ENCODE measurements around the gene ZNF618. TPM values are rescaled to one million over a fixed set of nuclear protein-coding genes. Genes with fewer than 3 reads are reported as not detected.

The ZNF618 gene
- total RNA-seq, 2 donors from 2014 or later: 1.4 to 3.0 TPM

DNA sequence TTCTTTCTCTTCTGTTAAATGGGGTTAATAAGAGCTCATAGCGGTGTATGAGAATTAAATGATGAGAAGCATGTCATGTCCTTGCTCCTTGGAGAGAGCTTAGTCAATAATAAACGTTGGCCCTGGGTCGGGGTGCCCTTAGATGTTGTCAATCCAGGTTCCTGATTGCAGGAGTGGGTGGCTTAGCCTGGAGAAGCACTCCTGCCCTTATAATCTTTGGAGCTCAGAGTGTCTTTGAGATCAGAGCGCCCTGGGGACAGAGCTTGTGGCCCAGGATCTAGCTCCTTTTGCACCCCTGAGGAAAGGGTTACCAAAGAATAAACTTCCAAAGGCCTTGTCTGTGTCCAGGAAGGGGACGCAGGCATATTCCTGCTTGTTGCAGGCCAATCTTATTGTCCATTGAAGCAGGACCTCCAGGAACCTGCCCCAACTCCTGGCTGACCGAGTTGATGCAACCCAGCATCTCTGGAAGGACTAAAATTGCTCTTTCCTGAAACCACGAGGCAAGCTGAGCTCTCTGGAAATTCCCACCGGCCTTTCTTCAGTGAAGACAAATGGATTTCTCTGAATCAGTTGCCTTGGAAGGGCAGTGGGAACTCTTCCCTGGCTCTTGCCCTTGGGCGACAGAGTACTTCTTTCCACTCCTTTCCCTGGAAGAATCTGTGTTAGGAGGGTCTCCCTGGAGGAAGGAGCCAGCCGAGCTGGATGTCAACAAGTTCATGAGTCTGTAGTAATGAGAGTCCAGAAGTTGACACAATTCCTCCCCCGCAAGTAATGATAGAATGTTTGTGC is 208.4 kb downstream of the ZNF618 start:
- Histone ChIP-seq H3K27ac (no peak overlapping the region), H3K9me3 (no peaks in the 10 kb centered on the region), H3K27me3 (no peaks in the 10 kb centered on the region), H3K4me1 (no peaks in the 10 kb centered on the region), H3K4me3 (no peak overlapping the region), H3K36me3 (no peaks in the 10 kb centered on the region)
- TF ChIP-seq, protein P1, sequence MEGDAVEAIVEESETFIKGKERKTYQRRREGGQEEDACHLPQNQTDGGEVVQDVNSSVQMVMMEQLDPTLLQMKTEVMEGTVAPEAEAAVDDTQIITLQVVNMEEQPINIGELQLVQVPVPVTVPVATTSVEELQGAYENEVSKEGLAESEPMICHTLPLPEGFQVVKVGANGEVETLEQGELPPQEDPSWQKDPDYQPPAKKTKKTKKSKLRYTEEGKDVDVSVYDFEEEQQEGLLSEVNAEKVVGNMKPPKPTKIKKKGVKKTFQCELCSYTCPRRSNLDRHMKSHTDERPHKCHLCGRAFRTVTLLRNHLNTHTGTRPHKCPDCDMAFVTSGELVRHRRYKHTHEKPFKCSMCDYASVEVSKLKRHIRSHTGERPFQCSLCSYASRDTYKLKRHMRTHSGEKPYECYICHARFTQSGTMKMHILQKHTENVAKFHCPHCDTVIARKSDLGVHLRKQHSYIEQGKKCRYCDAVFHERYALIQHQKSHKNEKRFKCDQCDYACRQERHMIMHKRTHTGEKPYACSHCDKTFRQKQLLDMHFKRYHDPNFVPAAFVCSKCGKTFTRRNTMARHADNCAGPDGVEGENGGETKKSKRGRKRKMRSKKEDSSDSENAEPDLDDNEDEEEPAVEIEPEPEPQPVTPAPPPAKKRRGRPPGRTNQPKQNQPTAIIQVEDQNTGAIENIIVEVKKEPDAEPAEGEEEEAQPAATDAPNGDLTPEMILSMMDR (IDR thresholded peaks at IDR 0.05): no peak
- DNase-seq (ENCODE audit: low spot score): no peak

DNA sequence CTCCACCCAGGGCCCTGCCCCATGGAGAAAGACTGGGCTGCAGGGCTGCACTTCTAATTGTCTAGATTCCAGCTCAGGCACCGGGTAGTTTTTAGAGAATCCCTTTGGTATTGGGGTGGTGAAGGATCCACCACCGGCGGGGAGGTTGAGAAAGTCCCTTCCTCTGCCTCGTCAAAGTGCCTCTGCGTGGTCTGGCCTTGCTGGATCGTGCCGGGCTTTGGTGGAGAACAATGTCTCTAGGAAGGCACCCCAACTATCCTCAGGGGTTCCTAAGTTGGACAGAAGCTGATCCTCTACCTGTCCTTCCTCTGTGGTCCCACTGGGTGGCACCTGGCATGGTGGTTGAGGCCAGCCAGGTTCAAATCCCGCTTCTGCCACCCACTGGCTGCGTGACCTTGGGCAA is 209.3 kb downstream of the ZNF618 start:
- TF ChIP-seq, protein P1 (IDR thresholded peaks at IDR 0.05): no peak
- no peaks in the 10 kb centered on the region for H3K9me3 ChIP-seq
- H3K27me3 ChIP-seq: no peaks in the 10 kb centered on the region
- no peak overlapping the region for H3K4me3 ChIP-seq
- no peaks in the 10 kb centered on the region for H3K36me3 ChIP-seq
- H3K27ac ChIP-seq: no peak overlapping the region
- DNase-seq (ENCODE audit: low spot score): no peak
- no peaks in the 10 kb centered on the region for H3K4me1 ChIP-seq

DNA sequence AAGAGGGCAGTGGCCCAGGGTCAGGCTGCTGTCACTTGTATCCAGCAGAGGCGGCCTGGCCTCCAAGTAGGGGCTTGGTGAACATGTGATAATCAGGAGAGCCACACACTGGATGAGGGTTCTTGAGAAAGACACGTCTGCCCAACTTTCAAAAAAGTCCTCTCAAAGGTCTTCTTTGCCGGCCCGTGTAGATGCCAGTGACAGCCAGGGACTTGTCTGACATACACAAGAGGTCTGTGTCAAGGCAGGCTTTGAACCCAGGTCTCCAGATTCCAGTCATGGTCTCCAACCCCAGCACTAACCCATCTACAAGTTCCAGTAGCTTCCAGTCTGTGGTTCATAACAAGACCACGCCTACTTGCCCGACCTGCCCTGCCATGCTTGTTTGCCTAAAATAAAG is 209.9 kb downstream of the ZNF618 start:
- H3K27me3 ChIP-seq: no peaks in the 10 kb centered on the region
- no peaks in the 10 kb centered on the region for H3K9me3 ChIP-seq
- TF ChIP-seq, protein P1 (IDR thresholded peaks at IDR 0.05): no peak
- no peak overlapping the region for H3K4me3 ChIP-seq
- no peaks in the 10 kb centered on the region for H3K36me3 ChIP-seq
- H3K27ac ChIP-seq: no peak overlapping the region
- no peak for DNase-seq (ENCODE audit: low spot score)
- no peaks in the 10 kb centered on the region for H3K4me1 ChIP-seq

DNA sequence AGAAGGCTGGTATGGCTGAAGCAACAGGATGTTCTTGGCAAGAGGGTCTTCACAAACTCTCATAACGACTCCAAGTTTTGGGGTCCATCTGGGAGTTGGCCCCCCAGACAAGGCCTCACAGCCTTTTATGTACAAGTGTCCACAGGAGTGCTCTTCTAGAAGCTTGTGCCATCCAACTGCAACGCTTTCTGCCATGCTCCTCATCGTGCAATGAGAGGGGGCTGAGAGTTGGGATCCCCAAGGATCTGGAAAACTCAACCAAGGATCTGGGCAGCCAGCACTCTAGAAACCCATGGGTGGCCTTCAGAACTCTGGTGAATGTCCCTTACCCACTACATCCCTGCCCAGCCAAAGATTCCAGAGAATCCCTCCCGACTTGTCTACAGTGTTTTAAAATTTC is 210.5 kb downstream of the ZNF618 start:
- no peak overlapping the region for H3K4me3 ChIP-seq
- H3K27me3 ChIP-seq: no peaks in the 10 kb centered on the region
- no peaks in the 10 kb centered on the region for H3K36me3 ChIP-seq
- no peaks in the 10 kb centered on the region for H3K9me3 ChIP-seq
- DNase-seq (ENCODE audit: low spot score): no peak
- no peak overlapping the region for H3K27ac ChIP-seq
- TF ChIP-seq, protein P1 (IDR thresholded peaks at IDR 0.05): no peak
- H3K4me1 ChIP-seq: no peaks in the 10 kb centered on the region

DNA sequence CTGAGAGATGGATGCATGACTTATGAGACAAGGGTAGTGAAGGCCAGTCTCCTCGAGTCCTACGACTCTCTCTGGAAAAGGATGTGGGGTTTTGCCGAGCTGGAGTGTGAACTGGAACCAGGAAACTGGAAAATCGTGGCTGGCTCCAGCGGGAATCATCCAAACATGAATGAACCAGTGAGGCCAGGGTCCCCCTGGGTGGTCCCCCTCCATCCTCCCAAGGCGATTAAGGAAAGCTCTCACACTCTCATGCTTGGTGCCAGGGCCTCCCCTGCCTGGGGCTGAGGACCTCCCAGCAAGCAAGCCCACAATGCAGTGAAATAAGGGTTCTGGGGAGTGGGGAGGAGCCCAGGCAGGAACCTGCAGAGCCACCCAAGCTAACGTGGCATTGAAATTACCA is 211.6 kb downstream of the ZNF618 start:
- H3K9me3 ChIP-seq: no peaks in the 10 kb centered on the region
- H3K36me3 ChIP-seq: no peaks in the 10 kb centered on the region
- H3K27ac ChIP-seq: no peak overlapping the region
- no peaks in the 10 kb centered on the region for H3K4me1 ChIP-seq
- no peaks in the 10 kb centered on the region for H3K27me3 ChIP-seq
- TF ChIP-seq, protein P1 (IDR thresholded peaks at IDR 0.05): no peak
- DNase-seq (ENCODE audit: low spot score): no peak
- H3K4me3 ChIP-seq: no peak overlapping the region
